Kidney epithelial cell (primary cell): ENCODE data around the gene MUC5B. TPM values are rescaled to one million over a fixed set of nuclear protein-coding genes. Genes with fewer than 3 reads are reported as not detected.

Source experiments
- DNase-seq: peaks from one replicate; pipeline ENCODE4 v3.0.0-alpha.2; 2010; ENCODE audit warnings: low read depth
- H3K27me3 ChIP-seq: 2 replicates; pipeline ENCODE4 v1.6.0; 2011; ENCODE audit warnings: low read length; ENCODE audit not compliant: control insufficient read depth, insufficient read depth
- H3K36me3 ChIP-seq: 2 replicates; pipeline ENCODE4 v1.5.1; 2011; ENCODE audit warnings: low read length; ENCODE audit not compliant: control insufficient read depth, insufficient read depth
- H3K4me3 ChIP-seq: 2 replicates; pipeline ENCODE4 v1.5.1; 2011; ENCODE audit warnings: low read depth, mild to moderate bottlenecking, control low read depth, low read length
- total RNA-seq: library from RNA; depleted of rRNA; stranded (reverse); fragments of >200 nt; gene quantifications from 2 replicates; pipeline ENCODE4 v1.2.3, GENCODE V29; 2015
- TF ChIP-seq, protein P1 (sequence below): IDR thresholded peaks from 2 replicates; pipeline ENCODE4 v1.5.1; 2011; ENCODE audit warnings: mild to moderate bottlenecking, moderate library complexity, low read length, control low read depth, inconsistent platforms; ENCODE audit not compliant: insufficient read depth, poor library complexity, severe bottlenecking

Gene MUC5B
- total RNA-seq, 1 donor from 2014 or later: not detected

GRCh38 chr11:1289211-1289935, 66.5 kb downstream of the MUC5B start:
- Histone ChIP-seq H3K27me3 (no peaks in the 10 kb centered on the region), H3K4me3 (no peak overlapping the region), H3K36me3 (peaks cover 3% of the 10 kb centered on the region)
- TF ChIP-seq, protein P1, sequence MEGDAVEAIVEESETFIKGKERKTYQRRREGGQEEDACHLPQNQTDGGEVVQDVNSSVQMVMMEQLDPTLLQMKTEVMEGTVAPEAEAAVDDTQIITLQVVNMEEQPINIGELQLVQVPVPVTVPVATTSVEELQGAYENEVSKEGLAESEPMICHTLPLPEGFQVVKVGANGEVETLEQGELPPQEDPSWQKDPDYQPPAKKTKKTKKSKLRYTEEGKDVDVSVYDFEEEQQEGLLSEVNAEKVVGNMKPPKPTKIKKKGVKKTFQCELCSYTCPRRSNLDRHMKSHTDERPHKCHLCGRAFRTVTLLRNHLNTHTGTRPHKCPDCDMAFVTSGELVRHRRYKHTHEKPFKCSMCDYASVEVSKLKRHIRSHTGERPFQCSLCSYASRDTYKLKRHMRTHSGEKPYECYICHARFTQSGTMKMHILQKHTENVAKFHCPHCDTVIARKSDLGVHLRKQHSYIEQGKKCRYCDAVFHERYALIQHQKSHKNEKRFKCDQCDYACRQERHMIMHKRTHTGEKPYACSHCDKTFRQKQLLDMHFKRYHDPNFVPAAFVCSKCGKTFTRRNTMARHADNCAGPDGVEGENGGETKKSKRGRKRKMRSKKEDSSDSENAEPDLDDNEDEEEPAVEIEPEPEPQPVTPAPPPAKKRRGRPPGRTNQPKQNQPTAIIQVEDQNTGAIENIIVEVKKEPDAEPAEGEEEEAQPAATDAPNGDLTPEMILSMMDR: no peak
- DNase-seq: no peak

- H3K4me3 ChIP-seq: no peak overlapping the region
- peaks cover 3% of the 10 kb centered on the region for H3K36me3 ChIP-seq
- H3K27me3 ChIP-seq: no peaks in the 10 kb centered on the region
- TF ChIP-seq, protein P1: no peak
- DNase-seq: no peak
Measured at GRCh38 chr11:1290052-1291040, 67.5 kb downstream of the MUC5B start.

DNA sequence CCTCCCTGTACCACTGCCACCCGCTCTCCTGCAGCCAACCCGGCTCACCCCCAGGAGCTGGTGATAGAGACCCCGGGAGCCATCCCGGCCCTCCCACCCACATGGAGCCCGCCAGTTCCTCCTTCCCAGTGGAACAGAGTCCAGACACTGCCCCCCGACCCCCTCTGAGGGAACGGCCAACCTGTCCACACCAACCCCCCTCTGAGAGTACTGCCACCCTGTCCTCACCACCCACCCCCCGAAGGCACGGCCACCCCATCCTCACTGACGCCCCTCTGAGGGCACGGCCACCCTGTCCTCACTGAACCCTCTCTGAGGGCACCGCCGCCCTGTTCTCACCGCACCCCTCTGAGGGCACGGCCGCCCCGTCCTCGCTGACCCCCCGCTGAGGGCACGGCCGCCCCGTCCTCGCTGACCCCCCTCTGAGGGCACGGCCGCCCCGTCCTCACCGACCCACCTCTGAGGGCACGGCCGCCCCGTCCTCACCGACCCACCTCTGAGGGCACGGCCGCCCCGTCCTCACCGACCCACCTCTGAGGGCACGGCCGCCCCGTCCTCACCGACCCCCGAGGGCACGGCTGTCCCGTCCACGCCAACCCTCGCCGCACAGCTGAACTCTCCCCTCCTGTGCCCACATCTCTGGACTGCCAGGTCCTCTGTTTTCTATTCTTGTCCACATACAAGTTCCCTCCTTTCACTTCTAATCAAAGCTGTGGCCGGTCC, 68.6 kb downstream of the MUC5B start:
- H3K27me3 ChIP-seq: no peaks in the 10 kb centered on the region
- H3K36me3 ChIP-seq: peaks cover 2% of the 10 kb centered on the region
- DNase-seq: no peak
- TF ChIP-seq, protein P1: no peak
- no peak overlapping the region for H3K4me3 ChIP-seq

- H3K36me3 ChIP-seq: peaks cover 2% of the 10 kb centered on the region
- TF ChIP-seq, protein P1: no peak
- H3K27me3 ChIP-seq: no peaks in the 10 kb centered on the region
- H3K4me3 ChIP-seq: no peak overlapping the region
- no peak for DNase-seq
Measured at GRCh38 chr11:1292018-1292643, 69.3 kb downstream of the MUC5B start.
